Activated naive CD8-positive, alpha-beta T cell treated with anti-CD3 and anti-CD28 coated beads, Interleukin-2, amount 10 ng/mL, durations not matched to agents 7 days and 5 days (primary cell): ENCODE measurements around the gene MEOX1. TPM values are rescaled to one million over a fixed set of nuclear protein-coding genes. Genes with fewer than 3 reads are reported as not detected.

Experiments used
- ATAC-seq: fragments of 150-1000 bp; cut with Tn5 transposase; one replicate; pipeline ENCODE4 v1.10.0; 2021; ENCODE audit warnings: low read depth, moderate library complexity
- POLR2A ChIA-PET: fragments of 350-600 bp; sonication (Branson Sonifier 250); formaldehyde crosslinking; loops from one replicate; lab custom pipeline; 2021; ENCODE audit warnings: antibody characterized with exemption; lab: Charles Lee
- DNase-seq: peaks from one replicate; pipeline ENCODE4 v3.0.0; 2021
- H3K27ac Mint-ChIP-seq: one replicate; pipeline ENCODE4 v1.8.0; 2022; ENCODE audit warnings: mild to moderate bottlenecking, mixed read lengths
- H3K27me3 Mint-ChIP-seq: one replicate; pipeline ENCODE4 v1.8.0; 2022; ENCODE audit warnings: mild to moderate bottlenecking, moderate library complexity, mixed read lengths
- H3K36me3 Mint-ChIP-seq: one replicate; pipeline ENCODE4 v1.8.0; 2021; ENCODE audit warnings: mild to moderate bottlenecking, mixed read lengths
- H3K4me1 Mint-ChIP-seq: one replicate; pipeline ENCODE4 v1.8.0; 2021; ENCODE audit warnings: mixed read lengths
- H3K4me3 Mint-ChIP-seq: one replicate; pipeline ENCODE4 v1.8.0; 2022; ENCODE audit warnings: mild to moderate bottlenecking, moderate library complexity, mixed read lengths
- H3K9me3 Mint-ChIP-seq: one replicate; pipeline ENCODE4 v1.8.0; 2021; ENCODE audit warnings: mixed read lengths
- total RNA-seq, 2 experiments: library from RNA; stranded (reverse); gene quantifications; one replicate each; pipeline ENCODE4 v1.2.3, GENCODE V29; 2021

The MEOX1 gene
- total RNA-seq, 2 experiments from 2014 or later = 5.2 TPM

- no peak for ATAC-seq
- no peak overlapping the region for H3K4me3 Mint-ChIP-seq
- POLR2A ChIA-PET = interaction anchor here (0.6 kb wide), 1 partner anchor 50 kb away, joined by 3 read pairs; no protein-coding TSS in a partner anchor
- H3K4me1 Mint-ChIP-seq = no peaks in the 10 kb centered on the region
- H3K27ac Mint-ChIP-seq = no peak overlapping the region
- no peaks in the 10 kb centered on the region for H3K9me3 Mint-ChIP-seq
- no peak for DNase-seq
- peaks cover 11% of the 10 kb centered on the region for H3K27me3 Mint-ChIP-seq
- no peaks in the 10 kb centered on the region for H3K36me3 Mint-ChIP-seq
Measured at GRCh38 chr17:43618276-43618675, 43.4 kb downstream of the MEOX1 start.

GRCh38 chr17:43616852-43617251 is 44.9 kb downstream of the MEOX1 start:
- Mint-ChIP-seq H3K9me3 (no peaks in the 10 kb centered on the region), H3K27ac (no peak overlapping the region), H3K4me3 (no peak overlapping the region), H3K4me1 (no peaks in the 10 kb centered on the region), H3K27me3 (peaks cover 17% of the 10 kb centered on the region), H3K36me3 (no peaks in the 10 kb centered on the region)
- DNase-seq (no peak), ATAC-seq (no peak)
- POLR2A ChIA-PET = no interaction called here

GRCh38 chr17:43616421-43616820 is 45.3 kb downstream of the MEOX1 start:
- Mint-ChIP-seq H3K4me3 (no peak overlapping the region), H3K9me3 (no peaks in the 10 kb centered on the region), H3K27ac (no peak overlapping the region), H3K27me3 (peaks cover 17% of the 10 kb centered on the region), H3K36me3 (no peaks in the 10 kb centered on the region), H3K4me1 (no peaks in the 10 kb centered on the region)
- ATAC-seq (no peak), DNase-seq (no peak)
- POLR2A ChIA-PET = no interaction called here

DNA sequence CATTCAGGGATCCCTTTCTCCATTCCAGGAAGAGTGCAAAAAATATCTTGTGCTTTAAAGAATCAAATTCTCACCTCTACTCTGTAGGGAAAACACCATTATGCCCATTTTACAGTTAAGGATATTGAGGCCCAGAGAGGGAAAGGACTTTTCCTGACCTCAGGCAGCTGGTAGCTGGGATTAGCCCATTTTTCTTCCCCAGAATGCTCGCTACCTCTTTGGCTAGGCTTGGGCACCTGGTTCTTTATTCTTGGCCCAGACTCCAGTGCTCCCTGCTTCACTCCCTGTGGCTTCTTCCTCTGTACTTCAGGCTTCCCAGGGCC is 45.7 kb downstream of the MEOX1 start:
- H3K9me3 Mint-ChIP-seq = no peaks in the 10 kb centered on the region
- H3K27ac Mint-ChIP-seq = no peak overlapping the region
- peaks cover 17% of the 10 kb centered on the region for H3K27me3 Mint-ChIP-seq

GRCh38 chr17:43615330-43616028 is 46.2 kb downstream of the MEOX1 start:
- H3K27me3 Mint-ChIP-seq = peaks cover 17% of the 10 kb centered on the region
- POLR2A ChIA-PET = no interaction called here
- DNase-seq (no peak), ATAC-seq (no peak)
- no peaks in the 10 kb centered on the region for H3K4me1 Mint-ChIP-seq
- H3K9me3 Mint-ChIP-seq = no peaks in the 10 kb centered on the region
- no peak overlapping the region for H3K27ac Mint-ChIP-seq
- no peak overlapping the region for H3K4me3 Mint-ChIP-seq
- H3K36me3 Mint-ChIP-seq = no peaks in the 10 kb centered on the region

More for the DNA sequence above, 45.7 kb downstream of the MEOX1 start:
- Mint-ChIP-seq H3K4me1 (no peaks in the 10 kb centered on the region), H3K4me3 (no peak overlapping the region), H3K36me3 (no peaks in the 10 kb centered on the region)
- DNase-seq (no peak), ATAC-seq (no peak)
- POLR2A ChIA-PET = no interaction called here

GRCh38 chr17:43614561-43614960 is 47.2 kb downstream of the MEOX1 start:
- POLR2A ChIA-PET = no interaction called here
- DNase-seq = no peak
- peaks cover 12% of the 10 kb centered on the region for H3K27me3 Mint-ChIP-seq

DNA sequence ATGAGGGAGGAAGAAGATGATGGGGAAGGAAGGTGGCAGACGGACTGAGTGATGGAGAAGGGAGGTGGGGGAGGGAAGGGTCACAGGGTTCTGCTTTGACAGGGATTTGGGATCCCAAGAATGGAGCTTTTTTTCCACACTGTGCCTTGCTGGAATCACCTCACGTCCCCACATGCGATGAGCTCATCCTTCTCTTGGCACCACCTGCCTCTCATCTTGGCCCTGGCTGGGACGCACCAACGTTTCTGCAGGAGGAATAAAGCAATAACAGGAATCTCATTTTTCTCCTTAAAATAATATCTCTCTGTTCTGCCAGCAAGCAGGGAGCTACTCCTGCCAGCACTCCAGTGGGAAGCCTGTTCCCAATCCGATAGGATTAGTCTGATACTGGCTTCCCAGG is 47.8 kb downstream of the MEOX1 start:
- peaks cover 10% of the 10 kb centered on the region for H3K27me3 Mint-ChIP-seq
- no peak for DNase-seq
- no peaks in the 10 kb centered on the region for H3K4me1 Mint-ChIP-seq
- no peak for ATAC-seq
- no peak overlapping the region for H3K27ac Mint-ChIP-seq
- POLR2A ChIA-PET = no interaction called here
- H3K4me3 Mint-ChIP-seq = no peak overlapping the region
- no peaks in the 10 kb centered on the region for H3K36me3 Mint-ChIP-seq
- H3K9me3 Mint-ChIP-seq = peaks cover 3% of the 10 kb centered on the region

More at GRCh38 chr17:43614561-43614960, 47.2 kb downstream of the MEOX1 start:
- no peak for ATAC-seq
- Mint-ChIP-seq H3K4me3 (no peak overlapping the region), H3K36me3 (no peaks in the 10 kb centered on the region), H3K9me3 (peaks cover 2% of the 10 kb centered on the region), H3K4me1 (no peaks in the 10 kb centered on the region), H3K27ac (no peak overlapping the region)

DNA sequence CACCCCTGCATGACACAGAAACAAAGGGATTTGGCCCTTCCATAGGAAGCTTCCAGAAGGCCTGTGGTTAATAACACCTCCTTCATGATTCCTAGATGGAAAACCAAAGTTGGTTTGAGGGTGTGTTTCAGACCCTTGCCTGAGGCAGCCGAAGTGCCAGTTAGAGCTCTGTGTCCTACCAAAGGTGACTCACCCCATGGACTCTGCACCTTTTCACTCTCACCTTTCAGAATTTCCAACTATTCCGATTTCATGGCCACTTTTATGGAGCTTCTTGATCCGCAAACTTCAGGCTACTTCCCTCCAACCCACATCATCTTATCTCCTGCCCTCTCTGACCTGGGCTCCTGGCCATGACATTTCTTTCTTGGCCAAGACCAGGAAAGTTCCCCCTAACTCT is 49.2 kb downstream of the MEOX1 start:
- H3K27ac Mint-ChIP-seq = no peak overlapping the region
- POLR2A ChIA-PET = no interaction called here
- H3K9me3 Mint-ChIP-seq = peaks cover 3% of the 10 kb centered on the region
- peaks cover 10% of the 10 kb centered on the region for H3K27me3 Mint-ChIP-seq
- H3K36me3 Mint-ChIP-seq = no peaks in the 10 kb centered on the region
- DNase-seq = no peak
- no peak overlapping the region for H3K4me3 Mint-ChIP-seq
- no peak for ATAC-seq
- H3K4me1 Mint-ChIP-seq = no peaks in the 10 kb centered on the region

- Mint-ChIP-seq H3K4me1 (no peaks in the 10 kb centered on the region), H3K36me3 (no peaks in the 10 kb centered on the region), H3K27me3 (peaks cover 10% of the 10 kb centered on the region), H3K4me3 (no peak overlapping the region), H3K9me3 (peaks cover 3% of the 10 kb centered on the region), H3K27ac (no peak overlapping the region)
- POLR2A ChIA-PET = no interaction called here
- DNase-seq = no peak
- ATAC-seq = no peak
Measured at GRCh38 chr17:43611230-43611969, 50.3 kb downstream of the MEOX1 start.

GRCh38 chr17:43609613-43610385 is 51.9 kb downstream of the MEOX1 start:
- DNase-seq = no peak
- Mint-ChIP-seq H3K27me3 (peaks cover 8% of the 10 kb centered on the region), H3K36me3 (no peaks in the 10 kb centered on the region), H3K4me1 (no peaks in the 10 kb centered on the region), H3K27ac (no peak overlapping the region), H3K4me3 (no peak overlapping the region), H3K9me3 (peaks cover 3% of the 10 kb centered on the region)
- no peak for ATAC-seq
- POLR2A ChIA-PET = no interaction called here

DNA sequence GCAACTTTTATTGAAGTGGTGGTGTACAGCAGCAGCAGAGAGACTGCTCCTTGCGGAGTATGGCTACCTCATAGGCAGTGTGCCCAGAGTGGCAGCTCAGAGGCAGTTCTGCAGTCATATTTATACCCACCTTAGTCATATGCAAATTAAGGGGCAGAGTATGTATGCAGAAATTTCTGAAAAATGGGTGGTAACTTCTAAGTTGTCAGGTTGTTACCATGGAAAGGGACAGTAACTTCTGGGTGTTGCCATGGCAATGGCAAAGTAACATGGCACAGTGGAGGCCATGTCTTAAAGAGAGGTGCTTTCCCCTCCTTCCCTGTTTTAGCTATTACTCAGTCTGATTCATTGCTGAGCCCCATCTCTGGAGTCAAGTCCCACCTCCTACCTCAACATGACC is 53.4 kb downstream of the MEOX1 start:
- no peak for ATAC-seq
- POLR2A ChIA-PET = no interaction called here
- no peak for DNase-seq
- H3K27ac Mint-ChIP-seq = no peak overlapping the region
- no peaks in the 10 kb centered on the region for H3K4me1 Mint-ChIP-seq
- no peaks in the 10 kb centered on the region for H3K36me3 Mint-ChIP-seq
- peaks cover 9% of the 10 kb centered on the region for H3K27me3 Mint-ChIP-seq
- no peak overlapping the region for H3K4me3 Mint-ChIP-seq
- peaks cover 3% of the 10 kb centered on the region for H3K9me3 Mint-ChIP-seq

GRCh38 chr17:43604549-43604948 is 57.2 kb downstream of the MEOX1 start:
- POLR2A ChIA-PET = no interaction called here
- peaks cover 2% of the 10 kb centered on the region for H3K4me1 Mint-ChIP-seq

GRCh38 chr17:43603321-43603720 is 58.4 kb downstream of the MEOX1 start:
- no peak overlapping the region for H3K27ac Mint-ChIP-seq
- peaks cover 3% of the 10 kb centered on the region for H3K27me3 Mint-ChIP-seq
- no peaks in the 10 kb centered on the region for H3K36me3 Mint-ChIP-seq
- no peak overlapping the region for H3K4me3 Mint-ChIP-seq
- POLR2A ChIA-PET = interaction anchor here (0.6 kb wide), 1 partner anchor 288 kb away, joined by 3 read pairs; no protein-coding TSS in a partner anchor
- no peaks in the 10 kb centered on the region for H3K9me3 Mint-ChIP-seq
- DNase-seq (no peak), ATAC-seq (no peak)
- H3K4me1 Mint-ChIP-seq = peaks cover 2% of the 10 kb centered on the region

More at GRCh38 chr17:43604549-43604948, 57.2 kb downstream of the MEOX1 start:
- Mint-ChIP-seq H3K9me3 (peaks cover under 1% of the 10 kb centered on the region), H3K27me3 (peaks cover 3% of the 10 kb centered on the region), H3K36me3 (no peaks in the 10 kb centered on the region), H3K4me3 (no peak overlapping the region), H3K27ac (no peak overlapping the region)
- DNase-seq = no peak
- no peak for ATAC-seq
